Measurements from ENCODE around the gene NHS.
A peak's percentile ranks its signal among the peaks of the same experiment; 100 is the strongest.

NHS gene

GRCh38 chrX:17546356-17546755 lies 171.4 kb downstream of the NHS start:
- no peak overlapping the region for H3K4me2 ChIP-seq
- TF ChIP-seq CTCF (conservative IDR thresholded peaks at IDR 0.05; ENCODE audit: low read depth, low read length) = no peak

GRCh38 chrX:17547658-17548057 lies 172.7 kb downstream of the NHS start:
- Histone ChIP-seq H2AFZ (ENCODE audit: low read depth) (no peak overlapping the region), H3K27me3 (ENCODE audit: insufficient read depth, low read depth) (no peaks in the 10 kb centered on the region), H3K9ac (no peak overlapping the region), H3K4me1 (ENCODE audit: low read depth, poor library complexity, severe bottlenecking) (peaks cover 52% of the 10 kb centered on the region), H3K27ac (peak overlapping the region; percentile 73), H3K36me3 (ENCODE audit: insufficient read depth) (no peaks in the 10 kb centered on the region), H3K4me3 (IDR thresholded peaks at IDR 0.05; ENCODE audit: insufficient read depth, low read depth, low read length) (no peak overlapping the region), H3K79me2 (ENCODE audit: insufficient read depth, low read depth) (no peaks in the 10 kb centered on the region), H4K20me1 (ENCODE audit: insufficient read depth) (no peaks in the 10 kb centered on the region), H3K4me2 (peak overlapping the region; percentile 26)
- TF ChIP-seq CTCF (conservative IDR thresholded peaks at IDR 0.05; ENCODE audit: low read depth, low read length) = no peak

More at GRCh38 chrX:17546356-17546755, 171.4 kb downstream of the NHS start:
- no peaks in the 10 kb centered on the region for H3K36me3 ChIP-seq (ENCODE audit: insufficient read depth)
- H4K20me1 ChIP-seq (ENCODE audit: insufficient read depth) = no peaks in the 10 kb centered on the region
- no peak overlapping the region for H3K9ac ChIP-seq
- H3K27me3 ChIP-seq (ENCODE audit: insufficient read depth, low read depth) = no peaks in the 10 kb centered on the region
- H2AFZ ChIP-seq (ENCODE audit: low read depth) = no peak overlapping the region
- H3K27ac ChIP-seq = peak overlapping the region; percentile 73; the same call in 1 of the 2 replicates
- H3K4me1 ChIP-seq (ENCODE audit: low read depth, poor library complexity, severe bottlenecking) = peaks cover 52% of the 10 kb centered on the region
- no peaks in the 10 kb centered on the region for H3K79me2 ChIP-seq (ENCODE audit: insufficient read depth, low read depth)
- no peak overlapping the region for H3K4me3 ChIP-seq (IDR thresholded peaks at IDR 0.05; ENCODE audit: insufficient read depth, low read depth, low read length)

- H2AFZ ChIP-seq (ENCODE audit: low read depth) = peak overlapping the region; percentile 34
- peak overlapping the region; percentile 25; the same call in 1 of the 2 replicates for H3K9ac ChIP-seq
- no peaks in the 10 kb centered on the region for H3K79me2 ChIP-seq (ENCODE audit: insufficient read depth, low read depth)
- no peaks in the 10 kb centered on the region for H3K36me3 ChIP-seq (ENCODE audit: insufficient read depth)
- peaks cover 52% of the 10 kb centered on the region for H3K4me1 ChIP-seq (ENCODE audit: low read depth, poor library complexity, severe bottlenecking)
- no peak for TF ChIP-seq CTCF (conservative IDR thresholded peaks at IDR 0.05; ENCODE audit: low read depth, low read length)
- no peak overlapping the region for H3K4me3 ChIP-seq (IDR thresholded peaks at IDR 0.05; ENCODE audit: insufficient read depth, low read depth, low read length)
- peak overlapping the region; percentile 76 for H3K4me2 ChIP-seq
- H3K27ac ChIP-seq = peak overlapping the region; percentile 61
- no peaks in the 10 kb centered on the region for H4K20me1 ChIP-seq (ENCODE audit: insufficient read depth)
- no peaks in the 10 kb centered on the region for H3K27me3 ChIP-seq (ENCODE audit: insufficient read depth, low read depth)
Measured at GRCh38 chrX:17549107-17549651, 174.2 kb downstream of the NHS start.

GRCh38 chrX:17550011-17550410 lies 175.0 kb downstream of the NHS start:
- no peaks in the 10 kb centered on the region for H3K27me3 ChIP-seq (ENCODE audit: insufficient read depth, low read depth)
- no peak overlapping the region; the same call in 1 of the 2 replicates for H2AFZ ChIP-seq (ENCODE audit: low read depth)
- H3K27ac ChIP-seq = peak overlapping the region; percentile 61
- H3K79me2 ChIP-seq (ENCODE audit: insufficient read depth, low read depth) = no peaks in the 10 kb centered on the region
- H3K4me3 ChIP-seq (IDR thresholded peaks at IDR 0.05; ENCODE audit: insufficient read depth, low read depth, low read length) = no peak overlapping the region
- H4K20me1 ChIP-seq (ENCODE audit: insufficient read depth) = no peaks in the 10 kb centered on the region
- H3K4me1 ChIP-seq (ENCODE audit: low read depth, poor library complexity, severe bottlenecking) = peaks cover 52% of the 10 kb centered on the region
- TF ChIP-seq CTCF (conservative IDR thresholded peaks at IDR 0.05; ENCODE audit: low read depth, low read length) = no peak
- no peaks in the 10 kb centered on the region for H3K36me3 ChIP-seq (ENCODE audit: insufficient read depth)
- H3K4me2 ChIP-seq = peak overlapping the region; percentile 76; the same call in 1 of the 2 replicates
- no peak overlapping the region for H3K9ac ChIP-seq
